ENCODE data around the gene SMAD7. TPM values are rescaled to one million over a fixed set of nuclear protein-coding genes. Genes with fewer than 3 reads are reported as not detected.

The SMAD7 gene
- total RNA-seq, 1 experiment from 2014 or later, result 5.8 TPM

- POLR2A ChIA-PET (ENCODE audit: unreplicated experiment), result no interaction called here
These were observed 42.8 kb upstream of the SMAD7 start for GRCh38 chr18:48993586-48993985.

GRCh38 chr18:48992791-48993555 lies 42.2 kb upstream of the SMAD7 start:
- H3K4me1 ChIP-seq (replicated peaks; ENCODE audit: insufficient read depth), result peaks cover 94% of the 10 kb centered on the region
- BruUV-seq (replicated peaks), result no TSS peak

More at GRCh38 chr18:48993586-48993985, 42.8 kb upstream of the SMAD7 start:
- intact Hi-C loops (cut with micrococcal nuclease; ENCODE audit: unreplicated experiment), result loop anchor here (5.0 kb wide), 1 partner anchor 91 kb away; no protein-coding TSS in a partner anchor
- DNase-seq, result no peak
- Histone ChIP-seq H3K27me3 (ENCODE audit: insufficient read depth, low read depth) (no peaks in the 10 kb centered on the region), H3K9me3 (ENCODE audit: insufficient read depth, low read depth) (no peaks in the 10 kb centered on the region), H2AFZ (no peak overlapping the region), H3K27ac (no peak overlapping the region), H4K20me1 (ENCODE audit: insufficient read depth) (no peaks in the 10 kb centered on the region), H3K9me2 (ENCODE audit: insufficient read depth) (no peaks in the 10 kb centered on the region), H3K79me2 (ENCODE audit: low read depth) (no peaks in the 10 kb centered on the region), H3K36me3 (ENCODE audit: low read depth) (no peaks in the 10 kb centered on the region), H3K4me1 (replicated peaks; ENCODE audit: insufficient read depth) (peaks cover 98% of the 10 kb centered on the region), H3F3A (ENCODE audit: insufficient read depth, low read depth) (peaks cover 67% of the 10 kb centered on the region), H3K4me2 (peak overlapping the region; percentile 81), H3K4me3 (no peak overlapping the region)
- CTCF ChIA-PET, result no interaction called here
- BruUV-seq (replicated peaks), result no TSS peak
- TF ChIP-seq EZH2 (IDR thresholded peaks at IDR 0.05; ENCODE audit: low read depth) (no peak), CTCF (conservative IDR thresholded peaks at IDR 0.05) (no peak)

GRCh38 chr18:48992133-48992532 lies 41.4 kb upstream of the SMAD7 start:
- CTCF ChIA-PET, result no interaction called here
- no TSS peak for BruUV-seq (replicated peaks)
- H4K20me1 ChIP-seq (ENCODE audit: insufficient read depth), result no peaks in the 10 kb centered on the region
- no peaks in the 10 kb centered on the region for H3K36me3 ChIP-seq (ENCODE audit: low read depth)
- H2AFZ ChIP-seq, result peak overlapping the region; percentile 56; the same call in 1 of the 2 replicates
- intact Hi-C loops (cut with micrococcal nuclease; ENCODE audit: unreplicated experiment), result loop anchor here (5.0 kb wide), 1 partner anchor 90 kb away; no protein-coding TSS in a partner anchor
- no peaks in the 10 kb centered on the region for H3K9me2 ChIP-seq (ENCODE audit: insufficient read depth)
- no peaks in the 10 kb centered on the region for H3K79me2 ChIP-seq (ENCODE audit: low read depth)
- H3K4me3 ChIP-seq, result peak overlapping the region; percentile 42; the same call in 1 of the 2 replicates
- H3K4me2 ChIP-seq, result peak overlapping the region; percentile 81
- DNase-seq, result peak; percentile 41 to 45
- H3K4me1 ChIP-seq (replicated peaks; ENCODE audit: insufficient read depth), result peaks cover 86% of the 10 kb centered on the region
- H3F3A ChIP-seq (ENCODE audit: insufficient read depth, low read depth), result peaks cover 54% of the 10 kb centered on the region
- POLR2A ChIA-PET (ENCODE audit: unreplicated experiment), result no interaction called here
- H3K9me3 ChIP-seq (ENCODE audit: insufficient read depth, low read depth), result no peaks in the 10 kb centered on the region
- TF ChIP-seq EZH2 (IDR thresholded peaks at IDR 0.05; ENCODE audit: low read depth) (no peak), CTCF (conservative IDR thresholded peaks at IDR 0.05) (no peak)
- no peaks in the 10 kb centered on the region for H3K27me3 ChIP-seq (ENCODE audit: insufficient read depth, low read depth)
- peak overlapping the region; percentile 92 for H3K27ac ChIP-seq

More at GRCh38 chr18:48992791-48993555, 42.2 kb upstream of the SMAD7 start:
- POLR2A ChIA-PET (ENCODE audit: unreplicated experiment), result no interaction called here
- no peaks in the 10 kb centered on the region for H3K79me2 ChIP-seq (ENCODE audit: low read depth)
- CTCF ChIA-PET, result no interaction called here
- H4K20me1 ChIP-seq (ENCODE audit: insufficient read depth), result no peaks in the 10 kb centered on the region
- peak in 1 of 2 experiments; percentile 48 for DNase-seq
- TF ChIP-seq CTCF (conservative IDR thresholded peaks at IDR 0.05), result no peak
- no peak for TF ChIP-seq EZH2 (IDR thresholded peaks at IDR 0.05; ENCODE audit: low read depth)
- H3K4me3 ChIP-seq, result no peak overlapping the region
- no peaks in the 10 kb centered on the region for H3K27me3 ChIP-seq (ENCODE audit: insufficient read depth, low read depth)
- no peaks in the 10 kb centered on the region for H3K9me3 ChIP-seq (ENCODE audit: insufficient read depth, low read depth)
- H3K9me2 ChIP-seq (ENCODE audit: insufficient read depth), result no peaks in the 10 kb centered on the region
- H3K4me2 ChIP-seq, result peak overlapping the region; percentile 81
- H3K36me3 ChIP-seq (ENCODE audit: low read depth), result no peaks in the 10 kb centered on the region
- H3F3A ChIP-seq (ENCODE audit: insufficient read depth, low read depth), result peaks cover 62% of the 10 kb centered on the region
- no peak overlapping the region for H2AFZ ChIP-seq
- intact Hi-C loops (cut with micrococcal nuclease; ENCODE audit: unreplicated experiment), result loop anchor here (5.0 kb wide), 1 partner anchor 91 kb away; no protein-coding TSS in a partner anchor
- peak overlapping the region; percentile 92 for H3K27ac ChIP-seq
